Fibroblast of villous mesenchyme (primary cell): ENCODE results near the gene CALML4. TPM values are rescaled to one million over a fixed set of nuclear protein-coding genes. Genes with fewer than 3 reads are reported as not detected.

ENCODE experiments used
- DNase-seq: peaks from one replicate; pipeline ENCODE4 v3.0.0-alpha.2; 2010; ENCODE audit warnings: low read depth
- H3K4me3 ChIP-seq: 2 replicates; pipeline ENCODE4 v1.5.1; 2011; ENCODE audit warnings: low read depth, mild to moderate bottlenecking, low read length
- total RNA-seq: library from RNA; depleted of rRNA; stranded (reverse); fragments of >200 nt; gene quantifications from 2 replicates; pipeline ENCODE4 v1.2.3, GENCODE V29; 2012
- TF ChIP-seq, protein P1 (sequence below): IDR thresholded peaks from 2 replicates; pipeline ENCODE4 v1.5.1; 2012; ENCODE audit warnings: low read depth, mild to moderate bottlenecking, low read length; ENCODE audit not compliant: insufficient read depth

Gene CALML4
- total RNA-seq, 1 donor, result 1.7 TPM

DNA sequence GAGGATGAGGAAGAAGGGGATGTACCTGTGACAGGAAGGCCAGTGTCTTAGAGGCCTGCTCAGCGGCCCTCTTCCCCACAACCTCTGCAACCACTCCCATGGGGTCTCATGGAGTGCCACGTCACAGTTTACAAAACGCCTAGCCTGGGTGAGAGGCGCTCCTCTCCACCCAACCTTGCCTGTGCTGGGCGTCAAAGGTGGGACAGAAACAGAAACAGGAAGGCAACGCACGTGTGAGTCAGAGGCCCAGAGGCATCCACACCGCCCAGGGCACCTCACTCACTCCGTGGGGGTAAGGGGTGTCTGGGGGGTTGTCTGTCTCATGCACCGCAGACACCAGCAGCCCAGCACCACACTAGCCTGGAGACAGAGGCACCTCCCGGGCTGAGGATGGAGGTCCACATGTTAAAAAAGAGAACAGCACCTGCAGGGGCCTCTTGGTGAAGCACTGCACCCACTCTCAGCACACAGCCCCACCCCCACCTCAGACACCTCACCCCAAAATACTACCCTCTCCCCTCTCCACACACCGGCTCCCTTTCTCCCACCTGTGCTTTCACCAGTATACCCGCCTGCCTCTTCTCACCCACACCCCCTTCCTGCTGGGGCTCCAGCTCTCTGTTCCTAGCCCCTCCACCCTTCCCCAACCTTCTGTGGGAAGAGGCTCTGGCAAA is 4.7 kb upstream of the CALML4 start:
- H3K4me3 ChIP-seq, result no peak overlapping the region
- no peak for DNase-seq
- TF ChIP-seq, protein P1, sequence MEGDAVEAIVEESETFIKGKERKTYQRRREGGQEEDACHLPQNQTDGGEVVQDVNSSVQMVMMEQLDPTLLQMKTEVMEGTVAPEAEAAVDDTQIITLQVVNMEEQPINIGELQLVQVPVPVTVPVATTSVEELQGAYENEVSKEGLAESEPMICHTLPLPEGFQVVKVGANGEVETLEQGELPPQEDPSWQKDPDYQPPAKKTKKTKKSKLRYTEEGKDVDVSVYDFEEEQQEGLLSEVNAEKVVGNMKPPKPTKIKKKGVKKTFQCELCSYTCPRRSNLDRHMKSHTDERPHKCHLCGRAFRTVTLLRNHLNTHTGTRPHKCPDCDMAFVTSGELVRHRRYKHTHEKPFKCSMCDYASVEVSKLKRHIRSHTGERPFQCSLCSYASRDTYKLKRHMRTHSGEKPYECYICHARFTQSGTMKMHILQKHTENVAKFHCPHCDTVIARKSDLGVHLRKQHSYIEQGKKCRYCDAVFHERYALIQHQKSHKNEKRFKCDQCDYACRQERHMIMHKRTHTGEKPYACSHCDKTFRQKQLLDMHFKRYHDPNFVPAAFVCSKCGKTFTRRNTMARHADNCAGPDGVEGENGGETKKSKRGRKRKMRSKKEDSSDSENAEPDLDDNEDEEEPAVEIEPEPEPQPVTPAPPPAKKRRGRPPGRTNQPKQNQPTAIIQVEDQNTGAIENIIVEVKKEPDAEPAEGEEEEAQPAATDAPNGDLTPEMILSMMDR, result no peak

DNA sequence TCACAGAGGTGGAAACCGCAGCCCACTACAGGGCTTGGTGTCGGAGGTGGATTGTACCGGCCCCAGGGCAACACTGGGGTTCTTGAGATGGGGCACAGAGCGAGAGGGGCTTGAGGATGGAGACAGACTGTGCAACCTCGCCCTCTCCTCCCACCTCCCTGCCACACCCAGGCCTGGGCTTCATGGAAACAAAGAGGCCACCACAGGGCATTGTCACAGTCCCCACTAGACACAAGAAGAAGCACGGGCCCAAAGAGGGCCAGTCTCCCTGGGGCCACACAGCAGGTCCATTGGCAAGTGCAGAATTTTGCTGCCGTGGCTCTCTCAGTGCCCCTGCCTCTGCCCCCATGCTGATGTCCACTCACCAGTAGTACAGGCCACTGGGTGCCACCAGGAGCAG is 4.1 kb upstream of the CALML4 start:
- TF ChIP-seq, protein P1, result no peak
- no peak for DNase-seq
- no peak overlapping the region for H3K4me3 ChIP-seq

DNA sequence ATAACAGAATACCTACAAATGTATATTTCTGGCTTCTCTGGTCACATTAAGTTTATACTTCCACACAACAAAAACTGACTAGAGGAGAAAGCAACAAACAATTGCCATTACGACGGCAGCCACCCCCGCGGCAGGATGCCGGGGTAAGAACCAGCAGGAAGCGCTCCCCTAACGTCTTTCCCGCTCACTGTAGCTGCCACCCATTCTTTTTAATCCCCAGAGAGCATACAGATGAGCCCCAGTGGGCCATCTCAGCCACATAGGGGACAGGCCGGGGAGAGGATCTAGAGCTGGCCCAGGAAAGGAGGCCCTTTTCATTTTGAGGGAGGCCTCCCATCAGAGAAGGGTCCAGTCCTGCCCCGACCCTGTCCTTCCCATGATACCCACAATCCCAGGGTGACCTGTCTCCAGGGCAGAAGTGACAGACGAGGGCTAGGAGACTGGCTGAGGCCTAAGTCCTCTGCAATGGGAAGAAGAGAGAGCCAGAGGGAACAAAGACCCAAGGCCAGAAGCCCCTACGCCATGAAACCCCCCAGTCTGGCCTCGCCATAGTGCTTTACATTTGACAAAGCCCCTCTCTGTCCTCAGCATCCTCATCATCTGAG is 3.6 kb upstream of the CALML4 start:
- TF ChIP-seq, protein P1, result no peak
- no peak for DNase-seq
- H3K4me3 ChIP-seq, result no peak overlapping the region

DNA sequence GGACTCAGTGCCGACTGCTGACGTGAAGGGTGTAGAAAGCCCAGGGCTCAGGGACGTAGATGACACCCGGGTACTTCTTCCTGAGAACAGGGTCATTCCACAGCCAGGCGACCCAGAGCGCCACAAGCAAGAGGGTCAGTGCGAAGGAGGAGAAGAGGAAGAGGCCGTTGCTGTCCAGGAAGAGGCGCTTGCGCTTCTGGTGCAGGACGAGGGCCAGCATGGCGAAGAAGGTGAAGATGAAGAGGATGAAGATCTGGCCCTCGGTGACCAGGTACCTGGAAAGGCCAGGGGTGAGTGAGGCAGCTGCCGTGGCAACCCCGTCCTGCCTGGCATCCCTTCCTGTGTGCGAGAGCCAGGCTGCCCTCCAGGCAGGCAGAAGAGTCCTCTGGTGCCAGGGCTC is 3.0 kb upstream of the CALML4 start:
- H3K4me3 ChIP-seq, result no peak overlapping the region
- no peak for DNase-seq
- TF ChIP-seq, protein P1, result no peak

DNA sequence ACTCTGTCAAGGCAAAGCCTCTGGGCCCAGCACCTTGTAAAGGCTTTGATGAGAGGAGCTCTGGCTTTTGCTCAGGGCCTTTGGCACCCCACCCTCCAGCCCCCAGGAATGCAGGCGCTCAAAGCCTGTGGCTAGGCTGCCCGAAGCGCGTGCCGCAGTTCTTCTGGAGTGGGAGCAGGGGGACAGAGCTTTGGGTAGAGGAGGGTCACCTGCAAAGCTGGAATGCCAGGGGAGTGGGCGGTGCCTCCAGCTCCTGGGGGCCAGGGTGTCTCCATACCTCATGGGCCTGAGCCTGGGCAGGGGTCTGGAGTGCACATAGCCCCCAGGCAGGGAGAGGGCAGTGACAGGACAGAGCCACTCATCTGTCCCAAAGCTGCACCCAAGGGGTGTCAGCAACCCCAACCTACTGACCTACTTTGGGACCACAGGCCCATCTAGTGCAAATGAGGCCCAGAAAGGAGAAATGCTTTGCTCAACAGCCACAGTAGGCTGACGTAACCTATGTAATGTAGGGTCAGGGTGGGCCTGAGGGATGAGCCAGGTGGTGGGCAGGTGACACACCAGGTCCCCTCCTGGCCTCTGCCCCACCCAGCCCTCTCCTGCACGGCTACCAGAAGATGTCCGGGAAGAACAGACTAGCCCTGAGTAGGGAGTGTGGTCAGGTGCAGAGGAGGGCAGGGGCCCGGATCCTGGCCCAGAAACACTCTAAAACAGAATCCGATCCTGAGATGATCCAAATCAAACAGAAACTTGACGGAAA is 2.2 kb upstream of the CALML4 start:
- DNase-seq, result no peak
- H3K4me3 ChIP-seq, result no peak overlapping the region
- TF ChIP-seq, protein P1, result no peak

DNA sequence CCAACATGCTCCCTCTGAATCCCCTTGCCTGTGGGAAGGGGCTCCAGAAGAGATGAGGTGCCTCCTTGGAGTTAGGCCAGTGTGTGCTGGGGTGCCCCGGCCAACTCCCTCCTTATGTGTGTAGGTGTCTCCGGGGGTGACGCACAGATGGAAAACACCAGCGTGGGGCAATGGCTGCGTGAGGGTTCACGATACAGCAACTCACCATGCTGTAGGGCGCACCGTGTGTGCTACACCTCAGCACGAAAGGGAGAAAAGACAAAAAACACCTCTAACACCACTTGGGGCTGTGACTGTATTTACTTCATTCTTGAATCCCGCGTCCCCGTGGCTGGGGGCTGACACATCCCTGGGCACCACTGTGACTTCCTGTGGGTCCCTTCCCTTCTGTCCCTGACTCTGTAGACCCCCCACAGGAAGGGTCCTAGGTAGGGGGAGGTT is 1.6 kb upstream of the CALML4 start:
- H3K4me3 ChIP-seq, result no peak overlapping the region
- TF ChIP-seq, protein P1, result no peak
- no peak for DNase-seq
